GM12878 (cell line): ENCODE data around the gene ARMH1. TPM values are rescaled to one million over a fixed set of nuclear protein-coding genes. Genes with fewer than 3 reads are reported as not detected.

Source experiments
- ATAC-seq: fragments of 200-7000 bp; cut with Tn5 transposase; 3 replicates; pipeline ENCODE4 v1.9.1; 2020; ENCODE audit warnings: mild to moderate bottlenecking, moderate library complexity
- BruUV-seq: library from RNA; stranded (reverse); fragments of 400-500 nt; replicated peaks from 2 replicates; lab custom pipeline; 2021; lab: Mats Ljungman, UMichigan
- CTCF ChIA-PET: fragments of 300-600 bp; sonication (Branson Sonifier 250); formaldehyde crosslinking; extraction: SDS; loops from one replicate; lab custom pipeline; 2021; ENCODE audit warnings: inconsistent platforms; lab: Yijun Ruan, JAX
- POLR2A ChIA-PET: fragments of 350-600 bp; formaldehyde crosslinking; extraction: SDS; loops from one replicate; lab custom pipeline; 2021; ENCODE audit warnings: inconsistent platforms; lab: Charles Lee
- RAD21 ChIA-PET: fragments of 300-600 bp; sonication (Branson Sonifier 250); formaldehyde crosslinking; loops from one replicate; lab custom pipeline; 2023; ENCODE audit warnings: antibody characterized with exemption; ENCODE audit not compliant: unreplicated experiment; lab: Charles Lee
- SMC1A ChIA-PET: fragments of 300-600 bp; sonication (Branson Sonifier 250); formaldehyde crosslinking; loops from one replicate; lab custom pipeline; 2023; ENCODE audit not compliant: unreplicated experiment, uncharacterized antibody; lab: Charles Lee
- DNase-seq: peaks from one replicate; pipeline ENCODE4 v3.0.0-alpha.2; 2011; ENCODE audit warnings: low read depth, low spot score
- FAIRE-seq: peaks from 3 replicates; lab custom pipeline; 2011; peaks lifted over from hg19 to GRCh38; lab: Jason Lieb, UNC
- H2AFZ ChIP-seq: 2 replicates; pipeline ENCODE4 v1.6.0; 2011; ENCODE audit warnings: low read depth, low read length, control low read depth; ENCODE audit not compliant: control insufficient read depth
- H3K27ac ChIP-seq: 2 replicates; pipeline ENCODE4 v1.5.1; 2011; ENCODE audit warnings: control low read depth; ENCODE audit not compliant: control insufficient read depth, insufficient read depth
- H3K27me3 ChIP-seq, 2 experiments: replicated peaks in 1 of 2; 2 replicates each; pipeline versions ENCODE4 v1.6.0 to v1.6.1; 2011; ENCODE audit warnings: low read length in 1 of 2; ENCODE audit not compliant: control insufficient read depth in 2 of 2, insufficient read depth in 2 of 2
- H3K36me3 ChIP-seq, 2 experiments: 2 replicates each; pipeline ENCODE4 v1.5.1; 2011; ENCODE audit warnings: low read length in 1 of 2; ENCODE audit not compliant: control insufficient read depth in 2 of 2, insufficient read depth in 2 of 2
- H3K4me1 ChIP-seq: 2 replicates; pipeline ENCODE4 v1.6.1; 2011; ENCODE audit warnings: mild to moderate bottlenecking, low read length, moderate library complexity, mixed read lengths; ENCODE audit not compliant: control insufficient read depth, insufficient read depth
- H3K4me2 ChIP-seq: 2 replicates; pipeline ENCODE4 v1.6.0; 2011; ENCODE audit warnings: control low read depth; ENCODE audit not compliant: control insufficient read depth, insufficient read depth
- H3K4me3 ChIP-seq: fragments of 200-600 bp; sonication (generic); 2 replicates; pipeline ENCODE4 v1.5.1; 2016
- H3K79me2 ChIP-seq: 2 replicates; pipeline ENCODE4 v1.6.0; 2011; ENCODE audit warnings: low read length; ENCODE audit not compliant: control insufficient read depth, insufficient read depth
- H3K9ac ChIP-seq: 2 replicates; pipeline ENCODE4 v1.8.0; 2011; ENCODE audit warnings: low read length, control low read depth, mixed read lengths; ENCODE audit not compliant: control insufficient read depth, insufficient read depth
- H3K9me3 ChIP-seq: replicated peaks from 3 replicates; pipeline ENCODE4 v1.5.1; 2011; ENCODE audit warnings: mild to moderate bottlenecking, low read length; ENCODE audit not compliant: control insufficient read depth, insufficient read depth
- H4K20me1 ChIP-seq: 2 replicates; pipeline ENCODE4 v1.6.0; 2011; ENCODE audit not compliant: control insufficient read depth, insufficient read depth
- BHLHE40 ChIP-seq, 2 experiments: fragments of 450-650 bp in 1 of 2; IDR thresholded peaks; 2 replicates each; pipeline ENCODE4 v1.6.1; 2011 to 2017; ENCODE audit warnings: low read depth in 2 of 2, borderline replicate concordance in 1 of 2, improper control_type of control experiment in 1 of 2, low read length in 1 of 2, mild to moderate bottlenecking in 1 of 2
- EED ChIP-seq: sonication (generic); IDR thresholded peaks from 2 replicates; pipeline ENCODE4 v1.6.1; 2016; ENCODE audit warnings: antibody characterized with exemption, low read depth
- EP300 ChIP-seq, 2 experiments: fragments of 150-350 bp in 1 of 2; IDR thresholded peaks; 2 replicates each; pipeline ENCODE4 v1.6.1; 2011 to 2012; ENCODE audit warnings: low read depth in 2 of 2, low read length in 2 of 2, borderline replicate concordance in 1 of 2, improper control_type of control experiment in 1 of 2, inconsistent platforms in 1 of 2; ENCODE audit not compliant: control insufficient read depth in 1 of 2
- IKZF1 ChIP-seq: fragments of 450-650 bp; conservative IDR thresholded peaks from 2 replicates; pipeline ENCODE4 v1.6.1; 2017; ENCODE audit warnings: antibody characterized with exemption, mild to moderate bottlenecking
- KDM1A ChIP-seq: fragments of 200-600 bp; sonication (generic); IDR thresholded peaks from 2 replicates; pipeline ENCODE4 v1.6.1; 2016; ENCODE audit warnings: borderline replicate concordance
- NBN ChIP-seq: fragments of 450-650 bp; IDR thresholded peaks from 2 replicates; pipeline ENCODE4 v1.6.1; 2016
- NFYA ChIP-seq: IDR thresholded peaks from 2 replicates; pipeline ENCODE4 v1.6.1; 2011; ENCODE audit warnings: low read depth, mild to moderate bottlenecking, low read length, improper control_type of control experiment, borderline replicate concordance
- PAX8 ChIP-seq: fragments of 450-650 bp; IDR thresholded peaks from 2 replicates; pipeline ENCODE4 v1.6.1; 2017; ENCODE audit warnings: mild to moderate bottlenecking, moderate library complexity
- RAD21 ChIP-seq: IDR thresholded peaks from 2 replicates; pipeline ENCODE4 v1.6.1; 2011; ENCODE audit warnings: mild to moderate bottlenecking, low read depth, low read length, moderate library complexity; ENCODE audit not compliant: insufficient read depth
- RAD51 ChIP-seq: fragments of 450-650 bp; IDR thresholded peaks from 2 replicates; pipeline ENCODE4 v1.6.1; 2016; ENCODE audit warnings: moderate library complexity, mild to moderate bottlenecking, inconsistent platforms
- SIN3A ChIP-seq: IDR thresholded peaks from 2 replicates; pipeline ENCODE4 v1.6.1; 2012; ENCODE audit warnings: low read depth, low read length, improper control_type of control experiment
- STAT1 ChIP-seq: fragments of 450-650 bp; conservative IDR thresholded peaks from 2 replicates; pipeline ENCODE4 v1.6.1; 2014; ENCODE audit warnings: antibody characterized with exemption, mild to moderate bottlenecking
- STAT3 ChIP-seq: IDR thresholded peaks from 2 replicates; pipeline ENCODE4 v1.6.1; 2011; ENCODE audit warnings: low read depth, low read length, improper control_type of control experiment
- ZSCAN29 ChIP-seq: fragments of 450-650 bp; IDR thresholded peaks from 2 replicates; pipeline ENCODE4 v1.6.1; 2017; ENCODE audit warnings: mild to moderate bottlenecking, moderate library complexity
- WGBS: methylation state at CpG from one replicate; pipeline ENCODE4 v1.1.6; 2016; ENCODE audit warnings: low lambda C conversion rate; ENCODE audit not compliant: insufficient replicate concordance, insufficient coverage; ENCODE audit errors: missing lambda C conversion rate; 5-methylcytosine and 5-hydroxymethylcytosine counted together
- in situ Hi-C: fragments of 300-500 bp; cut with MboI; formaldehyde crosslinking; loops from 9 replicates; pipeline ENCODE4 v1.14.3; 2018; ENCODE audit warnings: mixed read lengths
- intact Hi-C: fragments of 100-400 bp; cut with micrococcal nuclease; formaldehyde crosslinking; loops from one replicate; pipeline ENCODE4 v1.14.2; 2022; ENCODE audit not compliant: unreplicated experiment
- polyA plus RNA-seq, 11 experiments: library from polyadenylated mRNA; depleted of rRNA in 4 of 11; unstranded in 6 of 11; stranded (reverse) in 5 of 11; fragments of >200 nt; fragmentation: Nextera tagmentation in 4 of 11; fragmentation: Illumina TruSeq in 1 of 11; extraction: Ambion mirVana in 4 of 11; extraction: Trizol in 1 of 11; gene quantifications; 1 replicate in 1 of 11; 2 replicates in 10 of 11; pipeline versions ENCODE4 v1.2.1 to v1.2.3, GENCODE V29; 2011 to 2016; ENCODE audit warnings: inconsistent platforms in 2 of 11, missing spikeins in 2 of 11, low read depth in 1 of 11
- total RNA-seq, 4 experiments: library from RNA; depleted of rRNA in 3 of 4; stranded (reverse); fragments of >200 nt in 3 of 4; fragmentation: Illumina TruSeq in 1 of 4; extraction: Trizol in 1 of 4; gene quantifications; 2 replicates each; pipeline versions ENCODE4 v1.2.1 to v1.2.3, GENCODE V29; 2013 to 2021
- TF ChIP-seq, protein P1 (sequence below): IDR thresholded peaks from 2 replicates; pipeline ENCODE4 v1.6.1; 2012; ENCODE audit warnings: improper control_type of control experiment, low read depth, low read length; ENCODE audit not compliant: insufficient replicate concordance
- TF ChIP-seq, protein P2 (sequence below): fragments of 450-650 bp; IDR thresholded peaks from 2 replicates; pipeline ENCODE4 v1.6.1; 2016; ENCODE audit warnings: mild to moderate bottlenecking

The ARMH1 gene
- total and polyA plus RNA-seq, 10 of the 15 experiments (the other 5 are each of a cell fraction or from before 2014, with no cell fraction given) = 0.93 to 43.9 (median 8.2) TPM

DNA sequence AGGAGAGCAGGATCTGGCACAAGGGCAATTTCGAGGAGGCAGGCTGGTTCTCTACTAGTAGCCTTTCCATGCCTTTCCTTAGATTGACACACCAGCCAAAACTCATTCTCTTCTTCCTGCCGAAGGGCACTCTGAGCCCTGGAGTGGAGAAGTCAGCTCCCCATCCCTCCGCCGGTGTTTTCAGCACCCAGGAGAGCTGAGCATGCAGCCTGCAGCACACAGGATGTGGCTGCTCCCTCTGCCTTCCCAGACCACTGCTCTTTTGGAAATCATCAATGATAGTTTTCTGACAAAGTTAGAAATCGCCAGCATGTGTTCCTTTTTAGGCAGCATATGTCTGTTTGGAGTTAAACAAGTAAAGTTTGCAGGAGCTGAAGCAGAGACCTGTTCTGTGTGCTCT lies 44.8 kb downstream of the ARMH1 start (continued):
- no peak for TF ChIP-seq BHLHE40 (IDR thresholded peaks at IDR 0.05; ENCODE audit: borderline replicate concordance in 1 of 2, low read depth in 2 of 2, low read length in 1 of 2)
- TF ChIP-seq NFYA = no peak
- TF ChIP-seq RAD21 = no peak
- TF ChIP-seq IKZF1 = no peak
- TF ChIP-seq STAT3 = no peak
- TF ChIP-seq STAT1 = no peak
- TF ChIP-seq RAD51 = no peak
- TF ChIP-seq KDM1A = no peak

DNA sequence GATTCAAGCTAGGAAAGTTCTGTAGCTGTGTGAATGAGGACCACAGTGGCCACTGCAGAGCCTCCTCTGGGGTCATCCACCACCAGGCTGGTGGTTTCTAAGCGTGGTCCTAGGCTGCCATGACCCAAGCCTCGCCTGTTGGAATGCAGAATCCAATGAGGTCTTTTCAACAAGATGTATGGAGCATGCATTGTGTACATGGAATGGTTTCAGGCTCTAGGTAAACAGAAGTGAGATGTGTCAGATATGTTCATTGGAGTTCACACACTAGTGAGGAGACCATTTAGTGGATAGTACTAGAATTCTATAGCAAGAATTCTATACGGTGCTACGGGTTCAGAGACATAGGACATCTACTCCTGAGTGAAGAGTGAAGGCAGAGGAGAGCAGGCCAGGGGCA lies 45.8 kb downstream of the ARMH1 start:
- DNase-seq = no peak
- H3K4me3 ChIP-seq = no peak overlapping the region
- ATAC-seq = no peak
- no TSS peak for BruUV-seq
- in situ Hi-C loops = no loop called here
- no peak for TF ChIP-seq RAD51
- TF ChIP-seq STAT3 = no peak
- no peak for TF ChIP-seq EED
- TF ChIP-seq EP300 (IDR thresholded peaks at IDR 0.05; ENCODE audit: borderline replicate concordance in 1 of 2, control insufficient read depth in 1 of 2, low read depth in 2 of 2, low read length in 2 of 2) = no peak
- TF ChIP-seq PAX8 = no peak
- TF ChIP-seq, protein P1, sequence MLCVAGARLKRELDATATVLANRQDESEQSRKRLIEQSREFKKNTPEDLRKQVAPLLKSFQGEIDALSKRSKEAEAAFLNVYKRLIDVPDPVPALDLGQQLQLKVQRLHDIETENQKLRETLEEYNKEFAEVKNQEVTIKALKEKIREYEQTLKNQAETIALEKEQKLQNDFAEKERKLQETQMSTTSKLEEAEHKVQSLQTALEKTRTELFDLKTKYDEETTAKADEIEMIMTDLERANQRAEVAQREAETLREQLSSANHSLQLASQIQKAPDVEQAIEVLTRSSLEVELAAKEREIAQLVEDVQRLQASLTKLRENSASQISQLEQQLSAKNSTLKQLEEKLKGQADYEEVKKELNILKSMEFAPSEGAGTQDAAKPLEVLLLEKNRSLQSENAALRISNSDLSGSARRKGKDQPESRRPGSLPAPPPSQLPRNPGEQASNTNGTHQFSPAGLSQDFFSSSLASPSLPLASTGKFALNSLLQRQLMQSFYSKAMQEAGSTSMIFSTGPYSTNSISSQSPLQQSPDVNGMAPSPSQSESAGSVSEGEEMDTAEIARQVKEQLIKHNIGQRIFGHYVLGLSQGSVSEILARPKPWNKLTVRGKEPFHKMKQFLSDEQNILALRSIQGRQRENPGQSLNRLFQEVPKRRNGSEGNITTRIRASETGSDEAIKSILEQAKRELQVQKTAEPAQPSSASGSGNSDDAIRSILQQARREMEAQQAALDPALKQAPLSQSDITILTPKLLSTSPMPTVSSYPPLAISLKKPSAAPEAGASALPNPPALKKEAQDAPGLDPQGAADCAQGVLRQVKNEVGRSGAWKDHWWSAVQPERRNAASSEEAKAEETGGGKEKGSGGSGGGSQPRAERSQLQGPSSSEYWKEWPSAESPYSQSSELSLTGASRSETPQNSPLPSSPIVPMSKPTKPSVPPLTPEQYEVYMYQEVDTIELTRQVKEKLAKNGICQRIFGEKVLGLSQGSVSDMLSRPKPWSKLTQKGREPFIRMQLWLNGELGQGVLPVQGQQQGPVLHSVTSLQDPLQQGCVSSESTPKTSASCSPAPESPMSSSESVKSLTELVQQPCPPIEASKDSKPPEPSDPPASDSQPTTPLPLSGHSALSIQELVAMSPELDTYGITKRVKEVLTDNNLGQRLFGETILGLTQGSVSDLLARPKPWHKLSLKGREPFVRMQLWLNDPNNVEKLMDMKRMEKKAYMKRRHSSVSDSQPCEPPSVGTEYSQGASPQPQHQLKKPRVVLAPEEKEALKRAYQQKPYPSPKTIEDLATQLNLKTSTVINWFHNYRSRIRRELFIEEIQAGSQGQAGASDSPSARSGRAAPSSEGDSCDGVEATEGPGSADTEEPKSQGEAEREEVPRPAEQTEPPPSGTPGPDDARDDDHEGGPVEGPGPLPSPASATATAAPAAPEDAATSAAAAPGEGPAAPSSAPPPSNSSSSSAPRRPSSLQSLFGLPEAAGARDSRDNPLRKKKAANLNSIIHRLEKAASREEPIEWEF = no peak
- no peak for TF ChIP-seq ZSCAN29
- no peak for TF ChIP-seq NBN
- no peak for TF ChIP-seq SIN3A
- TF ChIP-seq, protein P2, sequence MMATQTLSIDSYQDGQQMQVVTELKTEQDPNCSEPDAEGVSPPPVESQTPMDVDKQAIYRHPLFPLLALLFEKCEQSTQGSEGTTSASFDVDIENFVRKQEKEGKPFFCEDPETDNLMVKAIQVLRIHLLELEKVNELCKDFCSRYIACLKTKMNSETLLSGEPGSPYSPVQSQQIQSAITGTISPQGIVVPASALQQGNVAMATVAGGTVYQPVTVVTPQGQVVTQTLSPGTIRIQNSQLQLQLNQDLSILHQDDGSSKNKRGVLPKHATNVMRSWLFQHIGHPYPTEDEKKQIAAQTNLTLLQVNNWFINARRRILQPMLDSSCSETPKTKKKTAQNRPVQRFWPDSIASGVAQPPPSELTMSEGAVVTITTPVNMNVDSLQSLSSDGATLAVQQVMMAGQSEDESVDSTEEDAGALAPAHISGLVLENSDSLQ = no peak
- SMC1A ChIA-PET = interaction anchor here (1.4 to 9.8 kb wide), 3 partner anchors 11 to 57 kb away, joined by 5 to 73 read pairs (median 5); partner anchors contain the start of gene RNU5D-1
- 61% methylated on average over 4 of the region's 4 CpGs for WGBS
- CTCF ChIA-PET = interaction anchor here (0.6 to 12.6 kb wide), 6 partner anchors 9 to 188 kb away, joined by 3 to 175 read pairs (median 5); partner anchors contain the start of genes ARMH1, RNU5D-1 and TMEM53
- no peak for FAIRE-seq
- H3K4me1 ChIP-seq = peaks cover 53% of the 10 kb centered on the region
- H3K9ac ChIP-seq = no peak overlapping the region
- H3K36me3 ChIP-seq = no peaks in the 10 kb centered on the region
- POLR2A ChIA-PET = interaction anchor here (3.5 to 9.8 kb wide), 2 partner anchors 10 to 99 kb away, joined by 29 to 110 read pairs; partner anchors contain the start of gene RNU5D-1
- H3K9me3 ChIP-seq = no peaks in the 10 kb centered on the region
- no peak overlapping the region for H3K4me2 ChIP-seq
- no peak overlapping the region for H2AFZ ChIP-seq
- H3K79me2 ChIP-seq = no peaks in the 10 kb centered on the region
- H3K27me3 ChIP-seq = no peaks in the 10 kb centered on the region
- RAD21 ChIA-PET = interaction anchor here (1.6 kb wide), 1 partner anchor 10 kb away, joined by 3 read pairs; no protein-coding TSS in a partner anchor
- H3K27ac ChIP-seq = no peak overlapping the region
- intact Hi-C loops = no loop called here
- no peaks in the 10 kb centered on the region for H4K20me1 ChIP-seq
